ENCODE measurements around the gene PLA2G4E.

GRCh38 chr15:42031198-42031915 lies 10.5 kb upstream of the PLA2G4E start:
- TF ChIP-seq CTCF (IDR thresholded peaks at IDR 0.05) (no peak), ZFX (IDR thresholded peaks at IDR 0.05; ENCODE audit: borderline replicate concordance) (no peak)

Data from 22Rv1 (cell line).